Measurements from ENCODE around the gene LTN1.

The LTN1 gene

GRCh38 chr21:28923439-28923975, 69.2 kb downstream of the LTN1 start:
- no peak for DNase-seq

- DNase-seq: no peak
Observed at GRCh38 chr21:28922368-28922767, 70.3 kb downstream of the LTN1 start.

- DNase-seq: no peak
Observed at GRCh38 chr21:28916150-28916893, 76.4 kb downstream of the LTN1 start.

- DNase-seq: no peak
Observed at GRCh38 chr21:28913071-28913470, 79.6 kb downstream of the LTN1 start.

- no peak for DNase-seq
Observed at GRCh38 chr21:28910280-28910887, 82.3 kb downstream of the LTN1 start.

- no peak for DNase-seq
Observed at GRCh38 chr21:28908351-28908750, 84.3 kb downstream of the LTN1 start.

- DNase-seq: no peak
Observed at GRCh38 chr21:28906841-28907240, 85.8 kb downstream of the LTN1 start.

GRCh38 chr21:28906236-28906635, 86.4 kb downstream of the LTN1 start:
- no peak for DNase-seq

- no peak for DNase-seq
Observed at GRCh38 chr21:28904961-28905435, 87.7 kb downstream of the LTN1 start.

- DNase-seq: no peak
Observed at GRCh38 chr21:28903448-28903847, 89.2 kb downstream of the LTN1 start.

- no peak for DNase-seq
Observed at GRCh38 chr21:28900481-28900880, 92.2 kb downstream of the LTN1 start.

GRCh38 chr21:28899744-28900143, 92.9 kb downstream of the LTN1 start:
- DNase-seq: no peak

GRCh38 chr21:28899220-28899619, 93.5 kb downstream of the LTN1 start:
- no peak for DNase-seq

- DNase-seq: no peak
Observed at GRCh38 chr21:28893687-28894086, 99.0 kb downstream of the LTN1 start.

- DNase-seq: no peak
Observed at GRCh38 chr21:28892199-28893111, 100.2 kb downstream of the LTN1 start.

GRCh38 chr21:28885853-28886177, 106.9 kb downstream of the LTN1 start:
- DNase-seq: no peak

- peak; percentile 99 for DNase-seq
Observed at GRCh38 chr21:28884976-28885852, 107.5 kb downstream of the LTN1 start.

- DNase-seq: peak; percentile 50
Observed at GRCh38 chr21:28884481-28884880, 108.2 kb downstream of the LTN1 start.

- no peak for DNase-seq
Observed at GRCh38 chr21:28883931-28884330, 108.7 kb downstream of the LTN1 start.

GRCh38 chr21:28882345-28882744, 110.3 kb downstream of the LTN1 start:
- no peak for DNase-seq

Data from KG1 (cell line).